ENCODE results near the gene PRKAG2.
A peak's percentile ranks its signal among the peaks of the same experiment; 100 is the strongest.
"Not testable (repeated sequence)": the region's sequence is repeated elsewhere in the genome, so short reads cannot be mapped to it uniquely, and the experiment has no call there.

Gene PRKAG2

GRCh38 chr7:151847681-151848081, 29.2 kb downstream of the PRKAG2 start:
- Histone ChIP-seq H3K4me1 (peaks cover 32 to 86% (median 47%) of the 10 kb centered on the region in 10 experiments), H4K20me1 (no peaks in the 10 kb centered on the region; a peak in 2 of 22 replicates), H3K27ac (peak overlapping the region in 1 of 11 experiments; percentile 1; a peak in 1 of 22 replicates), H3K9ac (no peak overlapping the region), H3K4me2 (peak overlapping the region in 5 of 11 experiments; percentile 5 to 94 (median 59); a peak in 9 of 22 replicates), H3K27me3 (no peaks in the 10 kb centered on the region), H3K36me3 (no peaks in the 10 kb centered on the region), H3K9me3 (replicated peaks in 1 of 11) (no peaks in the 10 kb centered on the region), H3K4me3 (no peak overlapping the region)
- no peak for TF ChIP-seq Cebpa-rat (IDR thresholded peaks at IDR 0.05)

DNA sequence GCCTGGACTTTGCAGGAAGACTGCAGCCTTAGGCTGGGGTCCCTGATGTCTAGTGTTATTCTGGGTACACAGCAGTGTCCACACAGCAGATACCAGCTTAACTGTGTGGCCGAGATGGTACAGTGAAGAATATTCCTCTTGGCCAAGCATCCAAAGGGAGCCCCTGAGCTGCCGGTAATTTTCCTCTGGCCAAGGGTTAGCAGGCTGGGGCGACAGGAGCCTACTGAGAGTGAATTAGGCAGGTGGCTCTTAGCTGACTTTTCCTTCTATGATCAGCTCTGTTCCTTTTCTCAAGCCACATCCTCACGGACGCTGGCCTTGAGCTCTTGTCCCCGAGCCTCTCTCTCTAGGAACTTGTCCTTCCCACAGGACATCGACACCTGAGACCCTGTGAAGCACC, 29.8 kb downstream of the PRKAG2 start:
- Histone ChIP-seq H3K27ac (peak overlapping the region in 1 of 11 experiments; percentile 1; a peak in 1 of 22 replicates), H3K4me3 (no peak overlapping the region), H3K27me3 (no peaks in the 10 kb centered on the region), H3K4me2 (peak overlapping the region in 3 of 11 experiments; percentile 59 to 94 (median 93); a peak in 6 of 22 replicates), H4K20me1 (no peaks in the 10 kb centered on the region; a peak in 2 of 22 replicates), H3K9ac (no peak overlapping the region), H3K9me3 (replicated peaks in 1 of 11) (no peaks in the 10 kb centered on the region), H3K36me3 (no peaks in the 10 kb centered on the region), H3K4me1 (peaks cover 27 to 81% (median 42%) of the 10 kb centered on the region in 10 experiments)
- TF ChIP-seq Cebpa-rat (IDR thresholded peaks at IDR 0.05): no peak

- peak overlapping the region in 1 of 11 experiments; percentile 28; a peak in 1 of 22 replicates for H3K9ac ChIP-seq
- H3K36me3 ChIP-seq: no peaks in the 10 kb centered on the region
- peaks cover 22 to 77% (median 37%) of the 10 kb centered on the region in 10 experiments for H3K4me1 ChIP-seq
- no peak overlapping the region for H3K4me3 ChIP-seq
- H3K9me3 ChIP-seq (replicated peaks in 1 of 11): no peaks in the 10 kb centered on the region
- no peaks in the 10 kb centered on the region for H3K27me3 ChIP-seq
- TF ChIP-seq Cebpa-rat (IDR thresholded peaks at IDR 0.05): no peak
- no peaks in the 10 kb centered on the region; a peak in 1 of 22 replicates for H4K20me1 ChIP-seq
- peak overlapping the region in 1 of 11 experiments; percentile 33; a peak in 1 of 22 replicates for H3K27ac ChIP-seq
- peak overlapping the region in 3 of 11 experiments; percentile 63 to 77 (median 73); a peak in 5 of 22 replicates for H3K4me2 ChIP-seq
These were observed 31.3 kb downstream of the PRKAG2 start for GRCh38 chr7:151845412-151846205.

GRCh38 chr7:151844825-151845200, 32.1 kb downstream of the PRKAG2 start:
- Histone ChIP-seq H3K9me3 (replicated peaks in 1 of 11) (no peaks in the 10 kb centered on the region), H3K27me3 (no peaks in the 10 kb centered on the region), H3K4me3 (no peak overlapping the region), H3K27ac (peak overlapping the region in 2 of 11 experiments; percentile 21 to 33; a peak in 4 of 22 replicates), H4K20me1 (no peaks in the 10 kb centered on the region), H3K9ac (peak overlapping the region in 2 of 11 experiments; percentile 28 to 46; a peak in 3 of 22 replicates), H3K4me2 (peak overlapping the region in 4 of 11 experiments; percentile 26 to 77 (median 68); a peak in 6 of 22 replicates), H3K36me3 (no peaks in the 10 kb centered on the region), H3K4me1 (peaks cover 22 to 77% (median 37%) of the 10 kb centered on the region in 10 experiments)
- TF ChIP-seq Cebpa-rat (IDR thresholded peaks at IDR 0.05): no peak

DNA sequence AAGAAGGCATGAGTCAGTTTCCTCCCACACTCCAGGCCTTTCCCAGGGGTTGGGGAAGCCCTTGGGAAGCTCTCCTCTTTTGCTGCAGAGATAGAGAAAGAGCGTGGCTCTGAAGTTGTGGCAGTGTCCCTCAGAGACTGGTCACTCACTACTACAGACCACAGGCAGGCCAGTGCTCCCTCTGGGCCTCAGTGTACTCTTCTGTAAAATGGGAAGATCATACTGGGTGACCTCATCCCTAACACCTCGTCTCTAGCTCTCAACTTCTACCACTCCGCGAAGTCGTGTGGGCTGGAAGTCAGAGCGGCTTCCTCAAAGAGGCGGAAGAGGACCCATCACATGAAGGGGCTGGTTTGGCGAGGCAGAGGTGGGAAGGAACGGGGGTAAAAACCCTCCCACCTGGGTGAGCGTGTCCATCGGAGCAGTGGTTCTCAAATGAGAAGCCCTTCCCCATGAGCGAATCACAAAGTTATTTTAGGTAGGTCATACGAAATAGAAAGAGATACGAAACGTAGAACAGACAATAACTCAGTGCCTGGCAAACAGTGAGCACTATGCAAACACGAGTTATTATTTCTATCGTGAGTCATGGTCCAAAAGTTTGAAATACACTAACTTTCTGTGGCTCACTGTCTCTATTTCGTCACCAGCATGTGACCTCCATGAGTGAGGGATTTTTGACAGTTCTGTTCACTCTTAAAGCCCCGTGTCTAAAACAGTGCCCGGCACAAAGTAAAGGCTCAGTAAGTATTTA, 32.7 kb downstream of the PRKAG2 start:
- Histone ChIP-seq H3K27me3 (no peaks in the 10 kb centered on the region), H3K4me3 (no peak overlapping the region), H3K9me3 (replicated peaks in 1 of 11) (no peaks in the 10 kb centered on the region), H3K4me2 (peak overlapping the region in 4 of 11 experiments; percentile 44 to 77 (median 68); a peak in 8 of 22 replicates), H3K9ac (peak overlapping the region in 2 of 11 experiments; percentile 28 to 46; a peak in 3 of 22 replicates), H3K4me1 (peaks cover 23 to 77% (median 37%) of the 10 kb centered on the region in 10 experiments), H3K27ac (peak overlapping the region in 3 of 11 experiments; percentile 21 to 53 (median 35); a peak in 5 of 22 replicates), H4K20me1 (no peaks in the 10 kb centered on the region), H3K36me3 (no peaks in the 10 kb centered on the region)
- TF ChIP-seq Cebpa-rat (IDR thresholded peaks at IDR 0.05): no peak

GRCh38 chr7:151843181-151843580, 33.7 kb downstream of the PRKAG2 start:
- no peaks in the 10 kb centered on the region for H3K27me3 ChIP-seq
- H3K4me3 ChIP-seq: no peak overlapping the region
- H4K20me1 ChIP-seq: no peaks in the 10 kb centered on the region
- no peak overlapping the region for H3K9ac ChIP-seq
- TF ChIP-seq Cebpa-rat (IDR thresholded peaks at IDR 0.05): no peak
- H3K4me2 ChIP-seq: peak overlapping the region in 1 of 11 experiments; percentile 77; a peak in 3 of 22 replicates
- H3K27ac ChIP-seq: no peak overlapping the region; a peak in 1 of 22 replicates
- no peaks in the 10 kb centered on the region for H3K9me3 ChIP-seq (replicated peaks in 1 of 11)
- H3K36me3 ChIP-seq: no peaks in the 10 kb centered on the region
- H3K4me1 ChIP-seq: peaks cover 34 to 73% (median 42%) of the 10 kb centered on the region in 10 experiments

DNA sequence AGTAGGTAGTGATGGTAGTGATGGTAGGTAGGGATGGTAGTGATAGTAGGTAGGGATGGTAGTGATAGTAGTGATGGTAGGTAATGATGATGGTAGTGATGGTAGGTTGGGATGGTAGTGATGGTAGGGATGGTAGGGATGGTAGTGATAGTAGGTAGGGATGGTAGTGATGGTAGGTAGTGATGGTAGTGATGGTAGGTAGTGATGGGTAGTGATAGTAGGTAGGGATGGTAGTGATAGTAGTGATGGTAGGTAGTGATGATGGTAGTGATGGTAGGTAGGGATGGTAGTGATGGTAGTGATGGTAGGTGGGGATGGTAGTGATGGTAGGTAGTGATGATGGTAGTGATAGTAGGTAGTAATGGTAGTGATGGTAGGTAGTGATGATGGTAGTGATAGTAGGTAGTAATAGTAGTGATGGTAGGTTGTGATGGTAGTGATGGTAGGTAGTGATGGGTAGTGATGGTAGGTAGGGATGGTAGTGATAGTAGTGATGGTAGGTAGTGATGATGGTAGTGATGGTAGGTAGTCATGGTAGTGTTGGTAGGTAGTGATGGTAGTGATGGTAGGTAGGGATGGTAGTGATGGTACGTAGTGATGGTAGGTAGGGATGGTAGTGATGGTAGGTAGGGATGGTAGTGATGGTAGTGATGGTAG, 35.4 kb downstream of the PRKAG2 start:
- not testable (repeated sequence) for H3K36me3 ChIP-seq; H3K4me3 ChIP-seq; H4K20me1 ChIP-seq; H3K27ac ChIP-seq; H3K27me3 ChIP-seq; H3K9me3 ChIP-seq (replicated peaks in 1 of 11); H3K9ac ChIP-seq
- peak overlapping the region in 6 of 11 experiments; percentile 88 to 97 (median 96); a peak in 6 of 22 replicates for H3K4me2 ChIP-seq
- H3K4me1 ChIP-seq: peaks cover 50 to 76% (median 55%) of the 10 kb centered on the region in 10 experiments

GRCh38 chr7:151840088-151840910, 36.6 kb downstream of the PRKAG2 start:
- H3K27me3 ChIP-seq: no peaks in the 10 kb centered on the region
- H3K36me3 ChIP-seq: no peaks in the 10 kb centered on the region
- peak overlapping the region in 9 of 11 experiments; percentile 33 to 85 (median 74); a peak in 13 of 22 replicates for H3K27ac ChIP-seq
- no peaks in the 10 kb centered on the region for H4K20me1 ChIP-seq
- peaks cover 56 to 78% (median 64%) of the 10 kb centered on the region in 10 experiments for H3K4me1 ChIP-seq
- TF ChIP-seq Cebpa-rat (IDR thresholded peaks at IDR 0.05): no peak
- H3K4me3 ChIP-seq: peak overlapping the region in 6 of 10 experiments; percentile 33 to 51 (median 44); a peak in 6 of 20 replicates
- H3K9me3 ChIP-seq (replicated peaks in 1 of 11): no peaks in the 10 kb centered on the region
- H3K4me2 ChIP-seq: peak overlapping the region; percentile 88 to 98 (median 96)
- peak overlapping the region in 6 of 11 experiments; percentile 63 to 76 (median 70); a peak in 8 of 22 replicates for H3K9ac ChIP-seq

All from BLaER1 treated with 17β-estradiol and CSF1 and Interleukin-3, amounts not matched to agents 10 nM and 100 nM (cell line).